PC-3 (cell line): Measurements from ENCODE around the gene CHST8.

Experiments
- CTCF ChIP-seq: fragments of 300-600 bp; sonication (generic); conservative IDR thresholded peaks from 2 replicates; pipeline ENCODE4 v1.5.1; 2017; ENCODE audit warnings: antibody characterized with exemption, low read depth, mild to moderate bottlenecking, low read length
- EZH2 ChIP-seq: fragments of 300-600 bp; sonication (generic); IDR thresholded peaks from one replicate; pipeline ENCODE4 v1.6.1; 2017; ENCODE audit warnings: antibody characterized with exemption, mild to moderate bottlenecking, low read length; ENCODE audit not compliant: unreplicated experiment

GRCh38 chr19:33723512-33723911, 101.8 kb downstream of the CHST8 start:
- TF ChIP-seq EZH2 (no peak), CTCF (no peak)
